GM21576 (cell line): ENCODE data around the gene CLDN19.
A peak's percentile ranks its signal among the peaks of the same experiment; 100 is the strongest.

Experiments
- ATAC-seq: cut with Tn5 transposase; IDR thresholded peaks from one replicate; pipeline ENCODE4 v1.9.1; 2021; ENCODE audit warnings: mild to moderate bottlenecking, moderate library complexity; ENCODE audit not compliant: unreplicated experiment

Gene CLDN19, protein sequence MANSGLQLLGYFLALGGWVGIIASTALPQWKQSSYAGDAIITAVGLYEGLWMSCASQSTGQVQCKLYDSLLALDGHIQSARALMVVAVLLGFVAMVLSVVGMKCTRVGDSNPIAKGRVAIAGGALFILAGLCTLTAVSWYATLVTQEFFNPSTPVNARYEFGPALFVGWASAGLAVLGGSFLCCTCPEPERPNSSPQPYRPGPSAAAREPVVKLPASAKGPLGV

GRCh38 chr1:42739753-42740700 lies at the start of gene CLDN19:
Gene CLDN19, minus strand, starts transcription at chr1:42740236. Its CDS starts 173 bp downstream, at chr1:42740063.
- no peak for ATAC-seq

DNA sequence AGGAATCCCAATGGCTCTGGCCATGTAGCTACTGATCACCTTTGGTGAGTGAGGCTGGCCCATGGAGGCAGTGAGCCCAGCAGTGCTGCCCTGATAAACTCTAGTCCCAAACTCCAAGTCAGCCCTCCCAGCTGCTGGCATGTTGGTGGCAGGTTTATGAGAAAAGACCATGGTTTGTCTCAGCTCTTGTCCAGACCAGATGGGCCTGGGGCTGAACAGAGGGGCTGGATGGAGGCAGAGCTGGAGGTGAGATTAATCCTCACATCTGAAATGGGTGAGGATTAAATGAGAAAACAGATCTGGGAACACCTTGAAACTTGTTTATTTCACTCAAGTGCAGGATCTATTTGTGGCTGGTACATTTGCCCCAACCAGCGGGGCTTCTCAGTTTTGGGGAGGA lies 48.0 kb upstream of the CLDN19 start:
- ATAC-seq = no peak

- ATAC-seq = no peak
Measured at GRCh38 chr1:42786097-42786496, 46.1 kb upstream of the CLDN19 start.

DNA sequence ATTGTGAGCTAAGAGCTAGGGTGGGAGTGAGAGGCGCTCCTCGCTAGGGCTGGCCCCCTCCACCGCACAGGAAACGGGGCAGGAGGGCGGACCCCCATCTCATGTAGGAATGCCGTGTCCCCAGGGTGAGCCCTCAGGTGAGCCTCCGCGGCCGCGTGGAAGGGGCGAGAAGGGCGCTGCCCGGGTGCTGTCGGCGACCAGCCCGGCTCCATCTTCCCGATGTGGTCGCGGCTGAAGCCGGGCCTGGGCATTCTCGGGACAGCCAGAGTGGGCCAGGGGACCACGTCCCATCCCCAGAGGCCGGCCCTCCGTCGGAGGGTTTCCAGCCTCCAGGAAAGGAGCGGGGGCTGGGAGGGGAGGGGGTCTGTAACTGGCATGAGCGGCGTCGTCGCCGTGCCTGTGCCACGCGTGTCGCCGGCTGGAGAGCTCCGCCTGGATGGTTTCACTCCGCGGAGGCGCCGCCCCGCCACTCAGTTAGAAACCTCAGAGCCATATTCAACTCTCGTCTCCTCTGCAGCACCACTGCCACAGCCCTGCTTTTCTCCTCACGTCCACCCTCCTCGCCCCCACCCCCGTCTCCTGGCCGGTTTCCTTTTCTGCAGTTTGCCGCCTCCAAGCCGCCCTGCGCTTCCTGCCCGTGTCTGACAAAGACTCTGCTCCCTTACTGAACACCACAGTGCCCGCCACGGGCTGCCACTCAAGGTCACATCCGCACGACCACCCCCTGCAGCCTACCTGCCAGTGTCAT lies 45.1 kb upstream of the CLDN19 start, which contains the start of gene TMEM269:
TMEM269 (plus strand) TSS at position 46 of the 748 bp plus-strand sequence. CDS start 4,903 bp downstream, outside the sequence.
- ATAC-seq = no peak

DNA sequence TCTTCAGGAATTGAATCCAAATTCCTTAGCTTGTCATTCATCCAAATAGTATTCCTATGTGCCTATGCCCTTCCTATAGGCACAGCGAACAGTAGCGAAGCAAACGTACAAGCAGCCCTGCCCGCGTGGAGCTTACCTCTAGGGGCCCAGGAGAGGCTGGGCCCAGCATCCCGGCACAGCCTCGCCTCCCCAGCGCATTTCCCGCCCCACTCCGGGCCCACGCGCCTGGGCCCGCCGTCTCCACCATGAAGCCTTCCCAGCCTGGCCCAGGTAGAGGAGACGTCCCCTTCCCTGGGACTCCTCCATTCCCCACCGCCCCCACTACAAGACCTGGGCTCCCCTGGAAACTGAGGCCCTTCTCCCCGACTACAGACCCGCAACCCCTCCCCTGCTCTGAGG lies 44.5 kb upstream of the CLDN19 start:
- no peak for ATAC-seq

DNA sequence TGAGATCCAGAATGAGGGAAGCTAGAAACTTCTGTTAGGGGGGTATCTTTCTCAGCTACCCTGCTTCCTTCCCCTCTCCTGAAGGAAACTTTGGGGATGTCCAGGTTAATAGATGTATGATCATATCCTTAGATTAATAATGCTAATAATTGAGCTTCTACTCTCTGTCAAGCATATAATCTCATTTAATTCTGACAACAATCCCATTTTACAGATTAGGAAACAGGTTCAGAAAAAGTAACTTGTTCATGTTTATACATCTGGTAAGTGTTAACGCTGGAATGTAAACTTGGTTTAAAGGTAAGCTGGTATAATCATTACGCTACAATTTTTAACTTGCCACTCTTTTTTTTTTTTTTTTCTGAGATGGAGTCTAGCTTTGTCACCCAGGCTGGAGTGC lies 43.1 kb upstream of the CLDN19 start:
- ATAC-seq = no peak

- ATAC-seq = no peak
Measured at GRCh38 chr1:42780176-42780575, 40.1 kb upstream of the CLDN19 start.

DNA sequence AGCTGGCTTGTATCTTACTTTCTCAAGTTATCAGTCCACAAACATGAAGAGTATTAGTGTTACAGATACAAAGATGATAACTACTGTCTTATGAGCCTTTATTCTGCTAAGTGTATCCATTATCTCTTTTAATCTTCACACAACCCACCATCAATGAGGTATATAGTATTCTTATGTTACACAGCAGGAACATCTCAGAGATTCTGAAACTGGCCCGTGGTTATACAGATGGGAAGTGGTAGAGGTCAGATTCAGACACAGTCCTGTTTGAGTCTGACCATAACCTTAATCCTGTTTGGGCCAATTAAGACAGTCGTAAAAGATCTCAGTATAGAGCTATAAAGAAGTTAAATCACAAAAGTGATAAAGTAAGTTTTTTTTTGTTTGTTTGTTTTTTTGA lies 39.7 kb upstream of the CLDN19 start:
- ATAC-seq = no peak

GRCh38 chr1:42777852-42778251 lies 37.8 kb upstream of the CLDN19 start:
- no peak for ATAC-seq

DNA sequence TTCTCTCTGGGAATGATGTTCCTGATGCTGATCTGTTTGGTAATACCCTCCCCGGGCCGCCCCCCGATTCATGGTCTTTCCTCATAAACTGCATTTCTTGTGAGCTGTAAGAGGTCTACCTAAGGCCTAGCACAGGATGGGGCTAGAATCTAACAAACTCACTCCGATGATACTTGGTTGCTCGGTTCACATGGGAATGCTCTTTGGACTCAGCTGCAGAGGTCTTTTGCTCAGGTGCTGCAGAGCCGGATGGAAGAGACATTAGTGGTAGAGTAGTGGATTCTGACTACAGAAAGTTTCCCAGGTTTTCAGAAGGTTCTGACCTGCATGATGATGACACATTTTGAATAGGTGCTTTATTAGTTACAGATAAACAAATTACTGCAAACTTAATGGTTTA lies 36.5 kb upstream of the CLDN19 start:
- no peak for ATAC-seq

DNA sequence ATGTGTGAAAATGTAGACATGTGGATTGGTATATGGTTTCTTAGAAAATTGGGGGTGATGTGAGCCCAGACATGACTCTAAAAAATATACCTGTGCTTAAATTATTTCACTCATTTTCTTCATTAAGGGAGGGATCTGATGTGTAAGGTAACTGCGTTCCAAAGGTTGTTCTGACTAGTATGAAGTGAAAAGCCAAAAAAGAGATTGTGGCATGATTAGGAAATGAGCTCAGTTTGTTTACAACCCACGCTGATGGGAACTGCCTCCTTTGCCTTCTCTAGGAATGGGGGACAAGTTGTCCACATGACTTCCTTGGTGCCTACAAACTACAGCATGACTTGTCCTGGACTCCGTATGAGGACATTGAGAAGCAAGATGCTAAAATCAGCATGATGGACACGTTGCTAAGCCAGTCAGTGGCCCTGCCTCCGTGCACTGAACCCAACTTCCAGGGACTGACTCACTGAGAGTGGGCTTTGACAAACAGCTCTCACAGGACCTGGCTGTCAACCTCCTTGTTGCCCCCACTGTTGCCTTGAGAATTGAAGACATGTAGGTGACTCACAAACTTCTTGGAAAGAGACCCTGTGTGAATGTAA lies 35.0 kb upstream of the CLDN19 start:
- no peak for ATAC-seq

DNA sequence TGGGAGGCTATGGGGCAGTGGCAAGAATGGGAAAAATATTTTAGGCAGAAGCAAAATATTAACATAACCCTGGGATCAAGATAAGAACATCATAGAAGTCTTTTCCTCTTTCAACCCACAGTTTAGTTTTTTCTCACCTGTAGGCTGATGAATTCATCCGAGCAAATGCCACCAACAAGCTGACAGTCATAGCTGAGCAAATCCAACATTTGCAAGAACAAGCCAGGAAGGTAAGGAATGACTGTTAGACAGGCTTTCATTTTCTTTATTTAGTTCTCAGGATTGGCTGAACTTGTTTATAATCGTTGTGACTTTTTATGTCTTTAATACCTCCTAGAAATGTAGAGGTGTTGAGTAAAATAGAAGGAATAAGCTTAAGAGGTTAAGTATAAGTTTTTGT lies 33.4 kb upstream of the CLDN19 start:
- no peak for ATAC-seq

- ATAC-seq = no peak
Measured at GRCh38 chr1:42769811-42770210, 29.8 kb upstream of the CLDN19 start.

DNA sequence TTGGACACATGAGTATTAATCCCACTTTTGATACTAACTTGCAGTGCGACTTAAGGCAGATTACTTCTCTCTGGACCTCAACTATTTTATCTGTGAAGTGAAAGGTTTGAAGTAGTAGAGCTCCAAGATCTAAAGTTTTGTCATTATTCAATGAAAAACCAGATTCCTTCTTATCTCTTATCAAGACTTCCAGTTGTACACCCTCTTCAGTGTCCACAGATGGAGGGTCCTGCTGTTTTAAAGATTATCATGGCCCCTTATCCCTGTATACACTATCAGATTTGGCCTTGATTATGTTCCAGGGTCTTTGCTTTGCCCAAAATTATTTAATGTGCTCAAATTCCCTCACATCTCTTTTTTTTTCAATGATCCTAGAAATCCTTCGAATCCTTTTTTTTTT lies 28.1 kb upstream of the CLDN19 start:
- no peak for ATAC-seq

GRCh38 chr1:42767510-42768000 lies 27.5 kb upstream of the CLDN19 start:
- peak; percentile 19 for ATAC-seq

DNA sequence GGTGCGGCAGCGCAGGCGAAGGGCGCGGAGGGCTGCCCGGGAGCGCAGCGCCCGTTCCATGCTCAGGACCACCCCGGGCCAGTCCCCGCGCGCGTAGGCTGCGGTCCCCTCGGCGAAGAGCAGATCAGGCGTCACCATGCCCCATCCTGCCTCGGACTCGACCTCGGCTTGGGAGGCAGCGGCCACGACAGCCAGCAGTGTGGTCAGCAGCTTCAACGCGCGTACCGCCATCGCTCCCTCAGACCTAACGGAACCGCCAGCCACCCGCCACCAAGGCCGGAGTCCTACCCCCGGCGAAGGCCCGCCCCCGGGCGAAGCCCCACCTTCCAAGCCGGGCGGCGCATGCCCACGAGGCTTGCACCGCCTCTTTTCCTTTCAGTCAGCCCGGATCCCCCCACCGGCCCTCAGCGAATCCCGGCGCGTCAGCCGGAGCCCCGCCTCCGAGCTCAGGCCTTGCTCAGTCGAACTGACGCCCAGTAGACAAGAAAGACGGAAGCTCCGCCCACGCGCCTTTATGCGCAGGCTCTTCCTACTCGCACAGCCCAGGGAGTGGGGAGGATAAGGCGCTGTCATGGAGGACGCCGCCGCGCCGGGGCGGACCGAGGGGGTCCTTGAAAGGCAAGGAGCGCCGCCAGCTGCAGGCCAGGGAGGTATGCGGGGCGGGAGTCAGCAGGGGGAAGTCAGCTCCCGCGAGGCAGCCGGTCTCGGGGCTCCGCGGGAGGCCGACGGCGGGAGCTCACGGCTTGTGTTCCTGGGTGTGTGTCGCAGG lies 26.9 kb upstream of the CLDN19 start, which contains the start of the genes C1orf50 and P3H1:
C1orf50 (plus strand) TSS at position 509 of the 769 bp plus-strand sequence; CDS start at position 572, 63 bp downstream.
P3H1 (minus strand) TSS at position 288 of the 769 bp plus-strand sequence; CDS start at position 231, 57 bp downstream.
- ATAC-seq = peak; percentile 91

- ATAC-seq = no peak
Measured at GRCh38 chr1:42765832-42766740, 26.1 kb upstream of the CLDN19 start.

GRCh38 chr1:42765269-42765668 lies 25.2 kb upstream of the CLDN19 start:
- no peak for ATAC-seq

DNA sequence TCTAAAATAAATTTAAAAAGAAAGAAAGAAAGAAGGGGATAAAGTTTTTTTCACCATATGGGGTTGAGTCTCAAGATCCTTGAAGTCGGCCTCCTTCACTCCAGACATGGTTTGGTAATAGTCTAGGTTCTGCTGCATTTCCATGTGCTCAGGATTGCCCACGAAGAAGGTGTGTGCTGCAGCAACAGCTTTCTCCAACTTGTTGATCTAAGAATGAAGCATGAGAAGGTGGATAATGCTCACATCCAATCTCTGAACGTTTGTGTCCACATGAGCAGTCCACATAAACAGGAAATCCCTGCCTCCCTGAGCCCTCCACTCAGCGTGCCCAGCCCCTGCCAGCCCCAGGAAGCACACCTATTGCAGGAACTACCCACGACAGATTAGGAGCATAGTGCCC lies 22.2 kb upstream of the CLDN19 start:
- ATAC-seq = no peak
